Measurements from ENCODE around the gene CDK5RAP1. TPM values are rescaled to one million over a fixed set of nuclear protein-coding genes. Genes with fewer than 3 reads are reported as not detected.

Gene CDK5RAP1
- total and polyA plus RNA-seq, 2 of the 8 experiments (the other 6 are each of a cell fraction or from before 2014, with no cell fraction given): 37.8 to 46.6 TPM

GRCh38 chr20:33310327-33310899 lies 90.9 kb downstream of the CDK5RAP1 start:
- Histone ChIP-seq H3K79me2 (ENCODE audit: control insufficient read depth in 1 of 2, insufficient read depth in 2 of 2, low read length in 2 of 2) (no peaks in the 10 kb centered on the region), H3K4ac (replicated peaks; ENCODE audit: insufficient read length, low read depth, low read length) (no peak overlapping the region), H3K18ac (ENCODE audit: extremely low read depth, low read length) (no peak overlapping the region), H3K14ac (ENCODE audit: insufficient read length) (no peak overlapping the region), H2BK5ac (ENCODE audit: low read depth, low read length) (no peak overlapping the region), H3K36me3 (ENCODE audit: control insufficient read depth in 2 of 4, insufficient read depth in 4 of 4, low read length in 3 of 4) (no peaks in the 10 kb centered on the region), H2BK20ac (ENCODE audit: low read length) (no peak overlapping the region), H3K9me3 (ENCODE audit: insufficient read depth in 2 of 2, low read depth in 1 of 2, low read length in 1 of 2) (no peaks in the 10 kb centered on the region), H3K27me3 (replicated peaks in 1 of 4; ENCODE audit: control insufficient read depth in 3 of 4, extremely low read depth in 1 of 4, insufficient read depth in 3 of 4, low read length in 3 of 4) (no peaks in the 10 kb centered on the region), H3K23ac (ENCODE audit: insufficient read length) (no peak overlapping the region), H3K56ac (replicated peaks; ENCODE audit: insufficient read length, low read depth, low read length) (no peak overlapping the region), H4K5ac (ENCODE audit: insufficient read length, low read depth, low read length) (no peak overlapping the region), H3K4me2 (ENCODE audit: insufficient read depth in 1 of 2, low read depth in 2 of 2, low read length in 2 of 2) (no peak overlapping the region), H3K4me1 (replicated peaks in 1 of 4; ENCODE audit: control insufficient read depth in 3 of 4, insufficient read depth in 4 of 4, low read length in 3 of 4) (no peaks in the 10 kb centered on the region), H3K79me1 (ENCODE audit: low read depth, low read length) (no peaks in the 10 kb centered on the region), H2BK120ac (replicated peaks; ENCODE audit: low read depth, low read length) (no peak overlapping the region), H3K4me3 (ENCODE audit: extremely low read depth in 1 of 4, insufficient read depth in 2 of 4, low read depth in 3 of 4, low read length in 4 of 4) (no peak overlapping the region), H2BK12ac (ENCODE audit: low read depth, low read length) (no peak overlapping the region), H4K91ac (replicated peaks; ENCODE audit: insufficient read length, low read length) (no peak overlapping the region), H3K27ac (ENCODE audit: low read depth, low read length) (no peak overlapping the region), H4K20me1 (replicated peaks in 1 of 2; ENCODE audit: control insufficient read depth in 1 of 2, insufficient read depth in 2 of 2, low read length in 2 of 2) (peaks cover 0 to 3% of the 10 kb centered on the region in 2 experiments), H3K9ac (replicated peaks in 1 of 4; ENCODE audit: extremely low read depth in 1 of 4, low read depth in 3 of 4, low read length in 3 of 4) (no peak overlapping the region), H2AK5ac (ENCODE audit: low read depth, low read length) (no peak overlapping the region), H4K8ac (ENCODE audit: extremely low read depth, insufficient read depth, low read length) (no peak overlapping the region), H2BK15ac (ENCODE audit: low read length) (no peak overlapping the region), H2AFZ (ENCODE audit: low read length) (no peak overlapping the region), H3K23me2 (ENCODE audit: low read depth, low read length) (peaks cover 5% of the 10 kb centered on the region; the same call in 1 of the 2 replicates)
- 79% methylated on average over 6 of the region's 6 CpGs; no CpG with 5 or more reads in 1 of the 2 experiments for WGBS, 2 experiments (ENCODE audit: extremely low coverage in 1 of 2, insufficient coverage in 1 of 2, insufficient read length in 1 of 2, insufficient replicate concordance in 2 of 2, low coverage in 1 of 2, low lambda C conversion rate in 2 of 2, missing lambda C conversion rate in 1 of 2)
- FAIRE-seq: no peak
- ChIA-PET POLR2A (ENCODE audit: partially characterized antibody) (interaction anchor here (0.6 kb wide), 1 partner anchor 550 kb away, joined by 3 read pairs; no protein-coding TSS in a partner anchor), CTCF (ENCODE audit: partially characterized antibody) (interaction anchor here (1.5 to 3.1 kb wide), 3 partner anchors 11 to 18 kb away, joined by 5 to 9 read pairs (median 9); no protein-coding TSS in a partner anchor)
- no peak for DNase-seq (ENCODE audit: low read depth in 1 of 2, low spot score in 2 of 2)
- TF ChIP-seq TAF7 (optimal IDR thresholded peaks at IDR 0.05; ENCODE audit: borderline replicate concordance, low read depth, low read length) (no peak), CTCF (IDR thresholded peaks at IDR 0.05; ENCODE audit: control extremely low read depth in 1 of 3, insufficient read depth in 1 of 3, low read depth in 1 of 3, low read length in 3 of 3) (no peak), YY1 (IDR thresholded peaks at IDR 0.05; ENCODE audit: low read depth, low read length) (no peak), MAX (IDR thresholded peaks at IDR 0.05) (no peak), EZH2 (IDR thresholded peaks at IDR 0.05; ENCODE audit: low read depth, low read length, severe bottlenecking) (no peak), CHD2 (IDR thresholded peaks at IDR 0.05; ENCODE audit: low read length) (no peak), CBX5 (IDR thresholded peaks at IDR 0.05; ENCODE audit: low read depth, low read length) (no peak), KDM4A (IDR thresholded peaks at IDR 0.05; ENCODE audit: low read depth, low read length, severe bottlenecking) (no peak), PHF8 (conservative IDR thresholded peaks at IDR 0.05; ENCODE audit: low read depth, low read length) (no peak), SP1 (IDR thresholded peaks at IDR 0.05; ENCODE audit: low read depth, low read length) (no peak)

All from H1 (cell line).